PFSK-1 (cell line): ENCODE data around the gene PPP2R2C.

ENCODE experiments used
- POLR2AphosphoS5 ChIP-seq: IDR thresholded peaks from 2 replicates; pipeline ENCODE4 v1.6.1; 2012; ENCODE audit warnings: low read depth, mild to moderate bottlenecking, control low read depth, low read length, moderate library complexity
- SIN3A ChIP-seq: IDR thresholded peaks from 2 replicates; pipeline ENCODE4 v1.6.1; 2012; ENCODE audit warnings: mild to moderate bottlenecking, low read length, moderate library complexity, borderline replicate concordance; ENCODE audit not compliant: insufficient read depth
- TF ChIP-seq, protein P1 (sequence below), 2 experiments: IDR thresholded peaks; 2 replicates each; pipeline versions ENCODE4 v1.6.1 to v1.8.0; 2011 to 2012; ENCODE audit warnings: low read depth in 2 of 2, low read length in 2 of 2, control low read depth in 1 of 2, inconsistent platforms in 1 of 2, mild to moderate bottlenecking in 1 of 2, moderate library complexity in 1 of 2; ENCODE audit not compliant: insufficient read depth in 1 of 2

DNA sequence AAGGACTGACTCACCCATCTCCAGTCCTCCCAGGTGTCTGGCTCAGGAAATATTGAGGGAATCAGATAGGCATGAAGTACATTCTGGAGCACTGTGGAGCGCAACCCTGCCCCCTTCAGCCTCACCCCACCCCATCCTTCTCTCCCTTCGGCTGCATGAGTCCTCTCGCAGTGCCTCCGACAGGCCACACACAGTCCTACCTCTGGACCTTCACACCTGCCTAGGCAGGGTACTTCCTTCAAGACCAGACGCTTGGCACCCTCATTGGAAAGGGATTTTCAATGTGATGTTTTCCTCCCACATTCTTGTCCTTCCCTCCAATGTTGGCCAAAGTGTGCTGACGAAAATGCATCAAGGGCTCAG is 26.8 kb upstream of the PPP2R2C start:
- TF ChIP-seq, protein P1, sequence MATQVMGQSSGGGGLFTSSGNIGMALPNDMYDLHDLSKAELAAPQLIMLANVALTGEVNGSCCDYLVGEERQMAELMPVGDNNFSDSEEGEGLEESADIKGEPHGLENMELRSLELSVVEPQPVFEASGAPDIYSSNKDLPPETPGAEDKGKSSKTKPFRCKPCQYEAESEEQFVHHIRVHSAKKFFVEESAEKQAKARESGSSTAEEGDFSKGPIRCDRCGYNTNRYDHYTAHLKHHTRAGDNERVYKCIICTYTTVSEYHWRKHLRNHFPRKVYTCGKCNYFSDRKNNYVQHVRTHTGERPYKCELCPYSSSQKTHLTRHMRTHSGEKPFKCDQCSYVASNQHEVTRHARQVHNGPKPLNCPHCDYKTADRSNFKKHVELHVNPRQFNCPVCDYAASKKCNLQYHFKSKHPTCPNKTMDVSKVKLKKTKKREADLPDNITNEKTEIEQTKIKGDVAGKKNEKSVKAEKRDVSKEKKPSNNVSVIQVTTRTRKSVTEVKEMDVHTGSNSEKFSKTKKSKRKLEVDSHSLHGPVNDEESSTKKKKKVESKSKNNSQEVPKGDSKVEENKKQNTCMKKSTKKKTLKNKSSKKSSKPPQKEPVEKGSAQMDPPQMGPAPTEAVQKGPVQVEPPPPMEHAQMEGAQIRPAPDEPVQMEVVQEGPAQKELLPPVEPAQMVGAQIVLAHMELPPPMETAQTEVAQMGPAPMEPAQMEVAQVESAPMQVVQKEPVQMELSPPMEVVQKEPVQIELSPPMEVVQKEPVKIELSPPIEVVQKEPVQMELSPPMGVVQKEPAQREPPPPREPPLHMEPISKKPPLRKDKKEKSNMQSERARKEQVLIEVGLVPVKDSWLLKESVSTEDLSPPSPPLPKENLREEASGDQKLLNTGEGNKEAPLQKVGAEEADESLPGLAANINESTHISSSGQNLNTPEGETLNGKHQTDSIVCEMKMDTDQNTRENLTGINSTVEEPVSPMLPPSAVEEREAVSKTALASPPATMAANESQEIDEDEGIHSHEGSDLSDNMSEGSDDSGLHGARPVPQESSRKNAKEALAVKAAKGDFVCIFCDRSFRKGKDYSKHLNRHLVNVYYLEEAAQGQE (IDR thresholded peaks at IDR 0.05; ENCODE audit: insufficient read depth in 1 of 2, low read depth in 2 of 2, low read length in 2 of 2): no peak
- TF ChIP-seq POLR2AphosphoS5: no peak
- TF ChIP-seq SIN3A: no peak
